ENCODE results near the gene SCAMP1.

SCAMP1 gene

GRCh38 chr5:78504704-78505677 is 144.6 kb downstream of the SCAMP1 start (continued):
- TF ChIP-seq ZNF488 (tag by site-specific recombination; IDR thresholded peaks at IDR 0.05) = no peak
- TF ChIP-seq ZNF658 (tag by site-specific recombination; IDR thresholded peaks at IDR 0.05) = no peak
- peak; percentile 65; the same call in 1 of the 2 replicates for TF ChIP-seq ZNF558 (tag by site-specific recombination; IDR thresholded peaks at IDR 0.05)
- 0 out of 2 replicates have a peak, but pooled peaks have one; percentile 33 for TF ChIP-seq SP7 (tag by site-specific recombination; IDR thresholded peaks at IDR 0.05)
- no peak for TF ChIP-seq ZBTB26 (tag by site-specific recombination; optimal IDR thresholded peaks at IDR 0.05)
- no peak for TF ChIP-seq ZNF138 (tag by site-specific recombination; IDR thresholded peaks at IDR 0.05; ENCODE audit: borderline replicate concordance)
- no peak for TF ChIP-seq ZBTB49 (tag by site-specific recombination; IDR thresholded peaks at IDR 0.05; ENCODE audit: low read depth)
- TF ChIP-seq ELK4 (IDR thresholded peaks at IDR 0.05; ENCODE audit: borderline replicate concordance, low read depth, low read length) = no peak
- TF ChIP-seq ZNF843 (tag by site-specific recombination; IDR thresholded peaks at IDR 0.05) = peak; percentile 83; the same call in 1 of the 2 replicates
- no peak for TF ChIP-seq ZNF311 (tag by site-specific recombination; IDR thresholded peaks at IDR 0.05; ENCODE audit: borderline replicate concordance)
- TF ChIP-seq ZNF157 (tag by site-specific recombination; IDR thresholded peaks at IDR 0.05) = no peak
- no peak for TF ChIP-seq SP3 (tag by site-specific recombination; IDR thresholded peaks at IDR 0.05)
- no peak for TF ChIP-seq ZNF785 (tag by site-specific recombination; IDR thresholded peaks at IDR 0.05)
- TF ChIP-seq ZNF791 (tag by site-specific recombination; IDR thresholded peaks at IDR 0.05) = no peak
- 0 out of 2 replicates have a peak, but pooled peaks have one; percentile 49 for TF ChIP-seq ZBTB8A (tag by site-specific recombination; IDR thresholded peaks at IDR 0.05)
- TF ChIP-seq ZNF76 (tag by site-specific recombination; IDR thresholded peaks at IDR 0.05; ENCODE audit: borderline replicate concordance, low read depth) = no peak
- no peak for TF ChIP-seq ZNF169 (tag by site-specific recombination; IDR thresholded peaks at IDR 0.05)
- TF ChIP-seq ZNF645 (tag by site-specific recombination; IDR thresholded peaks at IDR 0.05) = no peak
- TF ChIP-seq ZNF692 (tag by site-specific recombination; IDR thresholded peaks at IDR 0.05) = 0 out of 2 replicates have a peak, but pooled peaks have one; percentile 57
- TF ChIP-seq ZNF121 (tag by site-specific recombination; IDR thresholded peaks at IDR 0.05) = no peak
- no peak for TF ChIP-seq ZNF670 (tag by site-specific recombination; IDR thresholded peaks at IDR 0.05; ENCODE audit: low read depth)
- no peak for TF ChIP-seq ZNF548 (tag by site-specific recombination; IDR thresholded peaks at IDR 0.05)
- peak; percentile 82 for TF ChIP-seq ZXDB (tag by site-specific recombination; IDR thresholded peaks at IDR 0.05)
- no peak for TF ChIP-seq ZNF830 (tag by site-specific recombination; IDR thresholded peaks at IDR 0.05; ENCODE audit: low read depth)
- peak; percentile 66 for TF ChIP-seq ZNF24 (tag by site-specific recombination; IDR thresholded peaks at IDR 0.05)
- peak; percentile 77 for TF ChIP-seq INSM2 (tag by site-specific recombination; IDR thresholded peaks at IDR 0.05)
- TF ChIP-seq ZNF292 (tag by site-specific recombination; IDR thresholded peaks at IDR 0.05; ENCODE audit: borderline replicate concordance, low read depth) = no peak
- TF ChIP-seq KLF9 (tag by site-specific recombination; IDR thresholded peaks at IDR 0.05; ENCODE audit: low read depth) = no peak
- no peak for TF ChIP-seq WT1 (tag by site-specific recombination; IDR thresholded peaks at IDR 0.05)
